OCI-LY3 (cell line): ENCODE measurements around the gene CBY1.
"Not testable (repeated sequence)": the region's sequence is repeated elsewhere in the genome, so short reads cannot be mapped to it uniquely, and the experiment has no call there.

Source experiments
- H2AFZ ChIP-seq: fragments of 200-600, 300-600 bp; shearing (Covaris generic); 2 replicates; pipeline ENCODE4 v1.6.0; 2014; ENCODE audit warnings: antibody characterized with exemption, low read depth, low read length
- H3K27ac ChIP-seq: fragments of 200-600, 300-600 bp; sonication (generic); 2 replicates; pipeline ENCODE4 v1.5.1; 2014; ENCODE audit warnings: mild to moderate bottlenecking, low read length, moderate library complexity, mixed read lengths
- H3K27me3 ChIP-seq: fragments of 200-600, 300-600 bp; sonication (generic); 2 replicates; pipeline ENCODE4 v1.6.1; 2014; ENCODE audit warnings: low read depth, low read length, mixed read lengths
- H3K36me3 ChIP-seq: fragments of 200-600, 300-600 bp; sonication (generic); replicated peaks from 2 replicates; pipeline ENCODE3; 2014; ENCODE audit warnings: low read depth, low read length, mixed read lengths
- H3K4me1 ChIP-seq: fragments of 300-600, 200-600 bp; sonication (generic); 2 replicates; pipeline ENCODE4 v1.6.1; 2014; ENCODE audit warnings: low read length, mixed read lengths
- H3K4me2 ChIP-seq: fragments of 200-600, 300-600 bp; sonication (generic); 2 replicates; pipeline ENCODE4 v1.6.1; 2014; ENCODE audit warnings: low read length, mixed read lengths
- H3K4me3 ChIP-seq: fragments of 300-600, 200-600 bp; sonication (generic); 2 replicates; pipeline ENCODE4 v1.5.1; 2014; ENCODE audit warnings: antibody characterized with exemption, mild to moderate bottlenecking, low read length, moderate library complexity
- H3K79me2 ChIP-seq: fragments of 300-600, 200-600 bp; shearing (Covaris generic); 2 replicates; pipeline ENCODE4 v1.6.1; 2014; ENCODE audit warnings: mild to moderate bottlenecking, low read length, mixed read lengths
- H3K9ac ChIP-seq: fragments of 300-600, 200-600 bp; shearing (Covaris generic); 2 replicates; pipeline ENCODE4 v1.6.0; 2014; ENCODE audit warnings: mild to moderate bottlenecking, low read length, moderate library complexity
- H3K9me3 ChIP-seq: fragments of 200-600, 300-600 bp; shearing (Covaris generic); 2 replicates; pipeline ENCODE4 v1.6.1; 2014; ENCODE audit warnings: low read length, mixed read lengths; ENCODE audit not compliant: insufficient read depth
- H4K20me1 ChIP-seq: fragments of 200-600, 300-600 bp; sonication (generic); 2 replicates; pipeline ENCODE4 v1.6.1; 2016; ENCODE audit warnings: low read length, mixed read lengths; ENCODE audit not compliant: insufficient read depth
- CTCF ChIP-seq: fragments of 200-600, 300-600 bp; sonication (generic); IDR thresholded peaks from 2 replicates; pipeline ENCODE4 v1.5.1; 2014; ENCODE audit warnings: antibody characterized with exemption, low read length, low read depth
- EZH2phosphoT487 ChIP-seq: fragments of 200-600 bp; shearing (Covaris generic); IDR thresholded peaks from 2 replicates; pipeline ENCODE4 v1.6.1; 2018; ENCODE audit warnings: antibody characterized with exemption, mixed run types, low read depth

CBY1 gene

GRCh38 chr22:38614332-38615063 lies 41.9 kb upstream of the CBY1 start:
- Histone ChIP-seq H2AFZ (no peak overlapping the region), H3K27me3 (no peaks in the 10 kb centered on the region), H3K4me1 (peaks cover 4% of the 10 kb centered on the region; the same call in 1 of the 2 replicates), H3K9ac (no peak overlapping the region), H3K79me2 (no peaks in the 10 kb centered on the region), H3K4me3 (no peak overlapping the region), H4K20me1 (no peaks in the 10 kb centered on the region), H3K9me3 (no peaks in the 10 kb centered on the region), H3K27ac (no peak overlapping the region), H3K4me2 (no peak overlapping the region), H3K36me3 (no peaks in the 10 kb centered on the region)
- TF ChIP-seq EZH2phosphoT487 = no peak
- no peak for TF ChIP-seq CTCF

GRCh38 chr22:38615064-38615405 lies 41.4 kb upstream of the CBY1 start:
- not testable (repeated sequence) for H3K27me3 ChIP-seq, H3K79me2 ChIP-seq, H3K9me3 ChIP-seq, H3K4me2 ChIP-seq, H2AFZ ChIP-seq, H3K4me3 ChIP-seq, H4K20me1 ChIP-seq, H3K27ac ChIP-seq, H3K36me3 ChIP-seq, H3K4me1 ChIP-seq, H3K9ac ChIP-seq

GRCh38 chr22:38618258-38618657 lies 38.2 kb upstream of the CBY1 start:
- H3K4me3 ChIP-seq = no peak overlapping the region
- no peaks in the 10 kb centered on the region for H4K20me1 ChIP-seq
- H3K4me2 ChIP-seq = no peak overlapping the region
- no peak for TF ChIP-seq EZH2phosphoT487
- no peak for TF ChIP-seq CTCF
- no peaks in the 10 kb centered on the region for H3K36me3 ChIP-seq
- H3K9me3 ChIP-seq = no peaks in the 10 kb centered on the region
- H3K27ac ChIP-seq = no peak overlapping the region
- H2AFZ ChIP-seq = no peak overlapping the region
- H3K27me3 ChIP-seq = no peaks in the 10 kb centered on the region
- no peaks in the 10 kb centered on the region for H3K79me2 ChIP-seq
- no peak overlapping the region for H3K9ac ChIP-seq
- H3K4me1 ChIP-seq = peaks cover 4% of the 10 kb centered on the region; the same call in 1 of the 2 replicates

- Histone ChIP-seq H3K4me2 (no peak overlapping the region), H4K20me1 (no peaks in the 10 kb centered on the region), H3K27ac (no peak overlapping the region), H2AFZ (no peak overlapping the region), H3K27me3 (no peaks in the 10 kb centered on the region), H3K4me1 (no peaks in the 10 kb centered on the region), H3K4me3 (no peak overlapping the region), H3K9me3 (no peaks in the 10 kb centered on the region), H3K9ac (no peak overlapping the region), H3K79me2 (no peaks in the 10 kb centered on the region), H3K36me3 (no peaks in the 10 kb centered on the region)
- TF ChIP-seq EZH2phosphoT487 (no peak), CTCF (no peak)
Observed at GRCh38 chr22:38618682-38619081, 37.8 kb upstream of the CBY1 start.
